DMS 273 (cell line): ENCODE data around the gene BMPER.
A peak's percentile ranks its signal among the peaks of the same experiment; 100 is the strongest.

Source experiments
- DNase-seq: peaks from one replicate; lab custom pipeline; 2025; ENCODE audit not compliant: unreplicated experiment; lab: John Stamatoyannopoulos, UW

Gene BMPER

GRCh38 chr7:33905389-33906032 lies at the start of gene BMPER:
Gene BMPER, plus strand, starts transcription at chr7:33905539. Its CDS starts 75 bp downstream, at chr7:33905614.
- peak; percentile 79 for DNase-seq

GRCh38 chr7:33861947-33862346 lies 43.4 kb upstream of the BMPER start:
- DNase-seq: no peak

- no peak for DNase-seq
Observed at GRCh38 chr7:33862946-33863814, 42.2 kb upstream of the BMPER start.

- no peak for DNase-seq
Observed at GRCh38 chr7:33868166-33868565, 37.2 kb upstream of the BMPER start.

GRCh38 chr7:33869176-33869575 lies 36.2 kb upstream of the BMPER start:
- DNase-seq: no peak

- no peak for DNase-seq
Observed at GRCh38 chr7:33870120-33870519, 35.2 kb upstream of the BMPER start.

- DNase-seq: no peak
Observed at GRCh38 chr7:33872870-33873269, 32.5 kb upstream of the BMPER start.

- DNase-seq: no peak
Observed at GRCh38 chr7:33873518-33873917, 31.8 kb upstream of the BMPER start.

GRCh38 chr7:33873981-33874750 lies 31.2 kb upstream of the BMPER start:
- DNase-seq: no peak

- DNase-seq: no peak
Observed at GRCh38 chr7:33874943-33875342, 30.4 kb upstream of the BMPER start.

- no peak for DNase-seq
Observed at GRCh38 chr7:33876596-33877274, 28.6 kb upstream of the BMPER start.

- no peak for DNase-seq
Observed at GRCh38 chr7:33880787-33881186, 24.6 kb upstream of the BMPER start.

- DNase-seq: no peak
Observed at GRCh38 chr7:33881316-33881715, 24.0 kb upstream of the BMPER start.

GRCh38 chr7:33882040-33882837 lies 23.1 kb upstream of the BMPER start:
- no peak for DNase-seq

- no peak for DNase-seq
Observed at GRCh38 chr7:33882950-33883670, 22.2 kb upstream of the BMPER start.

- no peak for DNase-seq
Observed at GRCh38 chr7:33883671-33883965, 21.7 kb upstream of the BMPER start.

- no peak for DNase-seq
Observed at GRCh38 chr7:33885290-33886148, 19.8 kb upstream of the BMPER start.

- peak; percentile 60 for DNase-seq
Observed at GRCh38 chr7:33886149-33886623, 19.2 kb upstream of the BMPER start.
